Ramos (cell line): ENCODE measurements around the gene NRG4.
"Not testable (repeated sequence)": the region's sequence is repeated elsewhere in the genome, so short reads cannot be mapped to it uniquely, and the experiment has no call there.

Experiments
- in situ Hi-C: fragments of 300-500 bp; cut with MboI; formaldehyde crosslinking; loops from one replicate; pipeline ENCODE4 v1.14.3; 2022; ENCODE audit warnings: low sequenced_read_pairs; ENCODE audit not compliant: unreplicated experiment

NRG4 gene

GRCh38 chr15:76011627-76012551 is at the start of gene NRG4:
TSS of gene NRG4 (minus strand) at chr15:76012424. CDS start at chr15:76011230, 1,194 bp downstream.
- in situ Hi-C loops = no loop called here

- in situ Hi-C loops = no loop called here
Observed at GRCh38 chr15:76061700-76062099, 49.5 kb upstream of the NRG4 start.

GRCh38 chr15:76060118-76060989 is 48.1 kb upstream of the NRG4 start:
- in situ Hi-C loops = no loop called here

GRCh38 chr15:76059320-76060117 is 47.3 kb upstream of the NRG4 start, which contains the start of gene TMEM266:
TSS of gene TMEM266 (plus strand) at chr15:76059985. CDS start at chr15:76134264, 74,279 bp downstream.
- in situ Hi-C loops = loop anchor here (10.0 kb wide), 1 partner anchor 85 kb away; no protein-coding TSS in a partner anchor

GRCh38 chr15:76058714-76059319 is 46.6 kb upstream of the NRG4 start:
- in situ Hi-C loops = loop anchor here (10.0 kb wide), 1 partner anchor 86 kb away; no protein-coding TSS in a partner anchor

GRCh38 chr15:76057332-76058000 is 45.2 kb upstream of the NRG4 start:
- in situ Hi-C loops = loop anchor here (10.0 kb wide), 1 partner anchor 87 kb away; no protein-coding TSS in a partner anchor

- in situ Hi-C loops = loop anchor here (10.0 kb wide), 1 partner anchor 88 kb away; no protein-coding TSS in a partner anchor
Observed at GRCh38 chr15:76056931-76057330, 44.7 kb upstream of the NRG4 start.

- in situ Hi-C loops = loop anchor here (10.0 kb wide), 1 partner anchor 91 kb away; no protein-coding TSS in a partner anchor
Observed at GRCh38 chr15:76054201-76054600, 42.0 kb upstream of the NRG4 start.

- in situ Hi-C loops = no loop called here
Observed at GRCh38 chr15:76038512-76038911, 26.3 kb upstream of the NRG4 start.

- in situ Hi-C loops = no loop called here
Observed at GRCh38 chr15:76035593-76035992, 23.4 kb upstream of the NRG4 start.

- in situ Hi-C loops = no loop called here
Observed at GRCh38 chr15:76034111-76034510, 21.9 kb upstream of the NRG4 start.

- in situ Hi-C loops = no loop called here
Observed at GRCh38 chr15:76033438-76033837, 21.2 kb upstream of the NRG4 start.

- in situ Hi-C loops = no loop called here
Observed at GRCh38 chr15:76032046-76032445, 19.8 kb upstream of the NRG4 start.

GRCh38 chr15:76024021-76024768 is 12.0 kb upstream of the NRG4 start:
- in situ Hi-C loops = no loop called here

GRCh38 chr15:76013470-76013869 is 1.2 kb upstream of the NRG4 start:
- in situ Hi-C loops = not testable (repeated sequence)

GRCh38 chr15:76010613-76011012 is 1.6 kb downstream of the NRG4 start:
- in situ Hi-C loops = no loop called here

- in situ Hi-C loops = no loop called here
Observed at GRCh38 chr15:76006136-76006778, 6.0 kb downstream of the NRG4 start.

- in situ Hi-C loops = no loop called here
Observed at GRCh38 chr15:76003364-76003763, 8.9 kb downstream of the NRG4 start.
